ENCODE data around the gene NUDT8. TPM values are rescaled to one million over a fixed set of nuclear protein-coding genes. Genes with fewer than 3 reads are reported as not detected.

The NUDT8 gene
- total and polyA plus RNA-seq, 4 donors = 6.3 to 22.3 (median 16.0) TPM

DNA sequence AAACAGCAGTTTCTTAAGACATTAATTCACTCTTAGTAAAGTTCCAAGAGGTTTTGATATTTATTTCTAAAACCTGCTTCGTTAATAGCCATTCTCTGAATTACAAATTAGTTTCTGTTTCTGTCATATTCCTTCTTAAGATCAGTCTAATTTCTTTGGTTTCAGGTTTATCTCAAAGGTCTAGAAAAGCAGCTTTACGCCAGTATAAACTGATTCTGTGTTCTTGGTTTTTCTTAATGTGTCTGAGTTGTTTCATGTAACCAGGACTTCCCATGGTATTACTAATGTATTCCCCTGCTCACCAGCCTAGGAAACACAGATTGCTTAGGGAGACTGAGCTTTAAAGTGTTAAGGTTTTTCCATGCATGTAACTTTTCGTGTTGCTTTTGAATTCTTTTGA is 27.6 kb upstream of the NUDT8 start:
- Histone ChIP-seq H3K4me1 (ENCODE audit: control insufficient read depth in 5 of 5, insufficient read depth in 5 of 5, low read length in 5 of 5) (no peaks in the 10 kb centered on the region), H3K27me3 (ENCODE audit: control insufficient read depth in 3 of 3, insufficient read depth in 3 of 3, low read length in 2 of 3) (no peaks in the 10 kb centered on the region), H3K36me3 (ENCODE audit: control insufficient read depth in 4 of 4, insufficient read depth in 4 of 4, low read length in 4 of 4) (no peaks in the 10 kb centered on the region), H3K9ac (ENCODE audit: insufficient read depth in 1 of 2, low read length in 2 of 2) (no peak overlapping the region), H3K27ac (ENCODE audit: low read depth in 1 of 2, low read length in 1 of 2) (no peak overlapping the region), H3K9me3 (ENCODE audit: control insufficient read depth in 4 of 4, insufficient read depth in 3 of 4, low read length in 3 of 4) (no peaks in the 10 kb centered on the region), H3K4me3 (no peak overlapping the region)
- TF ChIP-seq, protein P1, sequence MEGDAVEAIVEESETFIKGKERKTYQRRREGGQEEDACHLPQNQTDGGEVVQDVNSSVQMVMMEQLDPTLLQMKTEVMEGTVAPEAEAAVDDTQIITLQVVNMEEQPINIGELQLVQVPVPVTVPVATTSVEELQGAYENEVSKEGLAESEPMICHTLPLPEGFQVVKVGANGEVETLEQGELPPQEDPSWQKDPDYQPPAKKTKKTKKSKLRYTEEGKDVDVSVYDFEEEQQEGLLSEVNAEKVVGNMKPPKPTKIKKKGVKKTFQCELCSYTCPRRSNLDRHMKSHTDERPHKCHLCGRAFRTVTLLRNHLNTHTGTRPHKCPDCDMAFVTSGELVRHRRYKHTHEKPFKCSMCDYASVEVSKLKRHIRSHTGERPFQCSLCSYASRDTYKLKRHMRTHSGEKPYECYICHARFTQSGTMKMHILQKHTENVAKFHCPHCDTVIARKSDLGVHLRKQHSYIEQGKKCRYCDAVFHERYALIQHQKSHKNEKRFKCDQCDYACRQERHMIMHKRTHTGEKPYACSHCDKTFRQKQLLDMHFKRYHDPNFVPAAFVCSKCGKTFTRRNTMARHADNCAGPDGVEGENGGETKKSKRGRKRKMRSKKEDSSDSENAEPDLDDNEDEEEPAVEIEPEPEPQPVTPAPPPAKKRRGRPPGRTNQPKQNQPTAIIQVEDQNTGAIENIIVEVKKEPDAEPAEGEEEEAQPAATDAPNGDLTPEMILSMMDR (IDR thresholded peaks at IDR 0.05; ENCODE audit: control extremely low read depth, extremely low read depth) = no peak
- 41 to 55% methylated on average over 3 of the region's 3 CpGs for WGBS, 2 donors
- ATAC-seq (ENCODE audit: insufficient read depth, low FRiP score) (no peak), DNase-seq (no peak)

DNA sequence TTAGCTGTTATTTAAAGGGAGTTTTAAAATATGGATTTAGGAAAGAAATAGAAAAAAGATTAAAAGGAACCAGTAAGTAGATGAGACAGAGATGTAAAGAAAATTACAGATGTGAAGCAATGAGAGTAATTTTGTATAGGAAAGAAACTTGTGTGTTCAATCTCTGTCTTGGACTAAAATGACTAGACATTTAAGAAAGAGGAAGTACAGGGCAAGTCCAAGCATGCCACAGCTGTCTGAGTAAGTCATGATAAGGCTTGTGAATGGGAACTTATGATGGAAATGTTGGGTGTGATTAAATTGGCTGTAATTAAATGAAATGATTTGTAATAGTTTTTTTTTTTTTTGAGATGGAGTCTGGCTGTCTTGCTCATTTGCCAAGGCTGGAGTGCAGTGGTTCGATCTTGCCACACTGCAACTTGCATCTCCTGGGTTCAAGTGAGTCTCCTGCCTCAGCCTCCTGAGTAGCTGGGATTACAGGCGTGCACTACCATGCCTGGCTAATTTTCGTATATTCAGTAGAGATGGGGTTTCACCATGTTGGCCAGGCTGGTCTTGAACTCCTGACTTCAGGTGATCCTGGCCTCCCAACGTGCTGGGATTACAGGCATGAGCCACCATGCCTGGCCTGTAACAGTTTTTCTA is 26.7 kb upstream of the NUDT8 start:
- WGBS, 2 donors = 93 to 94% methylated on average over 4 of the region's 4 CpGs
- no peaks in the 10 kb centered on the region for H3K4me1 ChIP-seq (ENCODE audit: control insufficient read depth in 5 of 5, insufficient read depth in 5 of 5, low read length in 5 of 5)
- no peak overlapping the region for H3K27ac ChIP-seq (ENCODE audit: low read depth in 1 of 2, low read length in 1 of 2)
- no peak for DNase-seq
- no peak for ATAC-seq (ENCODE audit: insufficient read depth, low FRiP score)
- H3K36me3 ChIP-seq (ENCODE audit: control insufficient read depth in 4 of 4, insufficient read depth in 4 of 4, low read length in 4 of 4) = no peaks in the 10 kb centered on the region
- TF ChIP-seq, protein P1 (IDR thresholded peaks at IDR 0.05; ENCODE audit: control extremely low read depth, extremely low read depth) = no peak
- H3K9me3 ChIP-seq (ENCODE audit: control insufficient read depth in 4 of 4, insufficient read depth in 3 of 4, low read length in 3 of 4) = no peaks in the 10 kb centered on the region
- no peak overlapping the region for H3K4me3 ChIP-seq
- H3K27me3 ChIP-seq (ENCODE audit: control insufficient read depth in 3 of 3, insufficient read depth in 3 of 3, low read length in 2 of 3) = no peaks in the 10 kb centered on the region
- H3K9ac ChIP-seq (ENCODE audit: insufficient read depth in 1 of 2, low read length in 2 of 2) = no peak overlapping the region

DNA sequence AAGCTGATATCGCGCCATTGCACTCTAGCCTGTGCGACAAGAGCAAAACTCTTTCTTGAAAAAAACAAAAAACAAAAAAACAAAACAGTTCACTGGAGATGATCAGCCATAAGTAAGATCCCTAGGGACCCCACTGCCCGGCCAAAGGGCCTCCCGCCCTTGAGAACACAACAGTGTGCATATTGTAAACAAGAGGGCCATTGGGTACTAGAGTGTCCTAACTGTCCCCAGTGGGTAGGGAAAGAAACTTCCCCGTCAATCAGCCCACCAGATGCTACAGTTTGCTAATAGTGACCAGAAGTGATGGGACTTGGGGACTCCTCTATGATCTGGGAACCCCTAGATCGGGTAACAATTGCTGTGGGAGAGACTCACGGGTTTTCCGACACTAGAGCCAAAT is 24.5 kb upstream of the NUDT8 start:
- Histone ChIP-seq H3K27ac (ENCODE audit: low read depth in 1 of 2, low read length in 1 of 2) (no peak overlapping the region), H3K27me3 (ENCODE audit: control insufficient read depth in 3 of 3, insufficient read depth in 3 of 3, low read length in 2 of 3) (peaks cover 0 to 4% (median 0%) of the 10 kb centered on the region in 3 donors), H3K9ac (ENCODE audit: insufficient read depth in 1 of 2, low read length in 2 of 2) (no peak overlapping the region), H3K4me3 (no peak overlapping the region), H3K4me1 (ENCODE audit: control insufficient read depth in 5 of 5, insufficient read depth in 5 of 5, low read length in 5 of 5) (peaks cover 0 to 4% (median 0%) of the 10 kb centered on the region in 5 donors), H3K36me3 (ENCODE audit: control insufficient read depth in 4 of 4, insufficient read depth in 4 of 4, low read length in 4 of 4) (no peaks in the 10 kb centered on the region), H3K9me3 (ENCODE audit: control insufficient read depth in 4 of 4, insufficient read depth in 3 of 4, low read length in 3 of 4) (peaks cover 0 to 5% (median 0%) of the 10 kb centered on the region in 4 donors)
- no peak for DNase-seq
- 80 to 82% methylated on average over 9 of the region's 9 CpGs for WGBS, 2 donors
- ATAC-seq (ENCODE audit: insufficient read depth, low FRiP score) = no peak
- TF ChIP-seq, protein P1 (IDR thresholded peaks at IDR 0.05; ENCODE audit: control extremely low read depth, extremely low read depth) = no peak

All from lung (tissue), 12 donors.